ENCODE measurements around the gene WDFY4. TPM values are rescaled to one million over a fixed set of nuclear protein-coding genes. Genes with fewer than 3 reads are reported as not detected.

Gene WDFY4
- total RNA-seq, 1 experiment from 2014 or later = not detected

- ChIA-PET CTCF (no interaction called here), POLR2A (ENCODE audit: unreplicated experiment) (no interaction called here)
- Histone ChIP-seq H3K4me2 (no peak overlapping the region), H3K4me3 (no peak overlapping the region), H3K79me2 (ENCODE audit: low read depth) (no peaks in the 10 kb centered on the region), H3K9me3 (ENCODE audit: insufficient read depth, low read depth) (0 out of 2 replicates have a peak, but pooled peaks cover 4% of the 10 kb centered on the region), H3F3A (ENCODE audit: insufficient read depth, low read depth) (no peaks in the 10 kb centered on the region), H3K4me1 (replicated peaks; ENCODE audit: insufficient read depth) (no peaks in the 10 kb centered on the region), H4K20me1 (ENCODE audit: insufficient read depth) (no peaks in the 10 kb centered on the region), H3K36me3 (ENCODE audit: low read depth) (no peaks in the 10 kb centered on the region), H3K27ac (no peak overlapping the region), H2AFZ (no peak overlapping the region), H3K9me2 (ENCODE audit: insufficient read depth) (no peaks in the 10 kb centered on the region), H3K27me3 (ENCODE audit: insufficient read depth, low read depth) (peaks cover 33% of the 10 kb centered on the region; the same call in 1 of the 2 replicates)
- DNase-seq = no peak
- no peak for TF ChIP-seq CTCF (conservative IDR thresholded peaks at IDR 0.05)
- TF ChIP-seq EZH2 (IDR thresholded peaks at IDR 0.05; ENCODE audit: low read depth) = no peak
- intact Hi-C loops (cut with micrococcal nuclease; ENCODE audit: unreplicated experiment) = no loop called here
- no TSS peak for BruUV-seq (replicated peaks)
These were observed 11.9 kb upstream of the WDFY4 start for GRCh38 chr10:48672596-48673265.

GRCh38 chr10:48677625-48678024 is 7.0 kb upstream of the WDFY4 start:
- Histone ChIP-seq H4K20me1 (ENCODE audit: insufficient read depth) (no peaks in the 10 kb centered on the region), H2AFZ (no peak overlapping the region), H3K36me3 (ENCODE audit: low read depth) (no peaks in the 10 kb centered on the region), H3K79me2 (ENCODE audit: low read depth) (no peaks in the 10 kb centered on the region), H3F3A (ENCODE audit: insufficient read depth, low read depth) (no peaks in the 10 kb centered on the region), H3K4me2 (no peak overlapping the region), H3K9me2 (ENCODE audit: insufficient read depth) (no peaks in the 10 kb centered on the region), H3K27me3 (ENCODE audit: insufficient read depth, low read depth) (peaks cover 31% of the 10 kb centered on the region; the same call in 1 of the 2 replicates), H3K4me3 (no peak overlapping the region), H3K4me1 (replicated peaks; ENCODE audit: insufficient read depth) (no peaks in the 10 kb centered on the region), H3K27ac (no peak overlapping the region), H3K9me3 (ENCODE audit: insufficient read depth, low read depth) (0 out of 2 replicates have a peak, but pooled peaks cover 5% of the 10 kb centered on the region)
- ChIA-PET CTCF (no interaction called here), POLR2A (ENCODE audit: unreplicated experiment) (no interaction called here)
- no peak for TF ChIP-seq CTCF (conservative IDR thresholded peaks at IDR 0.05)
- TF ChIP-seq EZH2 (IDR thresholded peaks at IDR 0.05; ENCODE audit: low read depth) = no peak
- no peak for DNase-seq
- intact Hi-C loops (cut with micrococcal nuclease; ENCODE audit: unreplicated experiment) = loop anchor here (2.0 kb wide), 1 partner anchor 57 kb away; no protein-coding TSS in a partner anchor
- no TSS peak for BruUV-seq (replicated peaks)

GRCh38 chr10:48678041-48678440 is 6.6 kb upstream of the WDFY4 start:
- Histone ChIP-seq H3F3A (ENCODE audit: insufficient read depth, low read depth) (no peaks in the 10 kb centered on the region), H3K9me3 (ENCODE audit: insufficient read depth, low read depth) (0 out of 2 replicates have a peak, but pooled peaks cover 5% of the 10 kb centered on the region), H3K27ac (no peak overlapping the region), H3K9me2 (ENCODE audit: insufficient read depth) (no peaks in the 10 kb centered on the region), H3K4me1 (replicated peaks; ENCODE audit: insufficient read depth) (no peaks in the 10 kb centered on the region), H3K79me2 (ENCODE audit: low read depth) (no peaks in the 10 kb centered on the region), H3K36me3 (ENCODE audit: low read depth) (no peaks in the 10 kb centered on the region), H3K4me2 (no peak overlapping the region), H4K20me1 (ENCODE audit: insufficient read depth) (no peaks in the 10 kb centered on the region), H2AFZ (no peak overlapping the region), H3K4me3 (no peak overlapping the region), H3K27me3 (ENCODE audit: insufficient read depth, low read depth) (peaks cover 32% of the 10 kb centered on the region; the same call in 1 of the 2 replicates)
- POLR2A ChIA-PET (ENCODE audit: unreplicated experiment) = no interaction called here
- no TSS peak for BruUV-seq (replicated peaks)
- DNase-seq = no peak
- intact Hi-C loops (cut with micrococcal nuclease; ENCODE audit: unreplicated experiment) = loop anchor here (2.0 kb wide), 1 partner anchor 57 kb away; no protein-coding TSS in a partner anchor
- CTCF ChIA-PET = no interaction called here
- no peak for TF ChIP-seq CTCF (conservative IDR thresholded peaks at IDR 0.05)
- no peak for TF ChIP-seq EZH2 (IDR thresholded peaks at IDR 0.05; ENCODE audit: low read depth)

Data from PC-9 (cell line).